DMS153 (cell line): ENCODE results near the gene SLAMF7.

ENCODE experiments used
- DNase-seq: peaks from one replicate; lab custom pipeline; 2025; lab: John Stamatoyannopoulos, UW

The SLAMF7 gene

GRCh38 chr1:160800645-160801408 lies 61.8 kb downstream of the SLAMF7 start:
- no peak for DNase-seq

- DNase-seq = no peak
Measured at GRCh38 chr1:160801836-160802580, 63.0 kb downstream of the SLAMF7 start.
